ENCODE data around the gene NAGPA. TPM values are rescaled to one million over a fixed set of nuclear protein-coding genes. Genes with fewer than 3 reads are reported as not detected.

The NAGPA gene
- total RNA-seq, 1 experiment from 2014 or later, result 15.9 TPM

DNA sequence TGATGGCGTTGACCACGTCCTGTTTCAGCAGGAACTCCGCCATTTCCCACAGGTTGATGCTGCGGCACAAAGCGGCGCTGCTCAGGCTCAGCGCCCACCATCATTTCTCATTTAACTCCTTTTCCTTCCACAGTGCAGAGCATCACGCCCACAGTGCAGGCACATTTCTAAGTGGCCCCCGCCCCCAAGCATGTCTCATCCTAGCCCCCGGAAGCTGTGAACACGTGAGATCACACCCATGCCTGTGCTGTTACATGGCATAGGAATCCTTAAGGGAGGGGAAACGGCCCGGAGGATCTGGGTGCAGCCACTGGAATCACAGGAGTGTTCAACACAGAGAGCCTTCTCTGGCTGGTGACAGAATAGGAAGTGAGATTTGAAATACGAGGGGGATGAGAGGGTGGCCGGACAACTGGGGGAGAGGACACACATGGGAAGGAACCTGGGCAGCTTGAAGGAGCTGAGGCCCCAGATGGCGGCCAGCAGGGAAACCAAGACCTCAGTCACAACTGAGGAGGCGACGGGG lies 4.7 kb downstream of the NAGPA start:
- H3K9me3 ChIP-seq, result no peaks in the 10 kb centered on the region
- CTCF ChIA-PET, result no interaction called here
- H3K27me3 ChIP-seq (replicated peaks; ENCODE audit: control insufficient read depth, insufficient read depth, low read length), result no peaks in the 10 kb centered on the region
- Mint-ChIP-seq H3K36me3 (ENCODE audit: insufficient read depth, unreplicated experiment) (peaks cover 15% of the 10 kb centered on the region), H3K9me3 (ENCODE audit: unreplicated experiment) (no peaks in the 10 kb centered on the region), H3K27ac (ENCODE audit: unreplicated experiment) (no peak overlapping the region), H3K4me1 (ENCODE audit: low read depth, unreplicated experiment) (peaks cover 8% of the 10 kb centered on the region), H3K27me3 (ENCODE audit: insufficient read depth, unreplicated experiment) (no peaks in the 10 kb centered on the region), H3K4me3 (ENCODE audit: unreplicated experiment) (no peak overlapping the region)
- no TSS peak for BruUV-seq (replicated peaks)
- H3K4me1 ChIP-seq, result no peaks in the 10 kb centered on the region; the same call in 1 of the 2 replicates
- intact Hi-C loops (cut with micrococcal nuclease; ENCODE audit: unreplicated experiment), result no loop called here
- no peaks in the 10 kb centered on the region for H3K36me3 ChIP-seq (ENCODE audit: control insufficient read depth, insufficient read depth, low read length)
- DNase-seq, result no peak
- H3K4me3 ChIP-seq (ENCODE audit: low read depth, low read length), result no peak overlapping the region
- TF ChIP-seq, protein P1, sequence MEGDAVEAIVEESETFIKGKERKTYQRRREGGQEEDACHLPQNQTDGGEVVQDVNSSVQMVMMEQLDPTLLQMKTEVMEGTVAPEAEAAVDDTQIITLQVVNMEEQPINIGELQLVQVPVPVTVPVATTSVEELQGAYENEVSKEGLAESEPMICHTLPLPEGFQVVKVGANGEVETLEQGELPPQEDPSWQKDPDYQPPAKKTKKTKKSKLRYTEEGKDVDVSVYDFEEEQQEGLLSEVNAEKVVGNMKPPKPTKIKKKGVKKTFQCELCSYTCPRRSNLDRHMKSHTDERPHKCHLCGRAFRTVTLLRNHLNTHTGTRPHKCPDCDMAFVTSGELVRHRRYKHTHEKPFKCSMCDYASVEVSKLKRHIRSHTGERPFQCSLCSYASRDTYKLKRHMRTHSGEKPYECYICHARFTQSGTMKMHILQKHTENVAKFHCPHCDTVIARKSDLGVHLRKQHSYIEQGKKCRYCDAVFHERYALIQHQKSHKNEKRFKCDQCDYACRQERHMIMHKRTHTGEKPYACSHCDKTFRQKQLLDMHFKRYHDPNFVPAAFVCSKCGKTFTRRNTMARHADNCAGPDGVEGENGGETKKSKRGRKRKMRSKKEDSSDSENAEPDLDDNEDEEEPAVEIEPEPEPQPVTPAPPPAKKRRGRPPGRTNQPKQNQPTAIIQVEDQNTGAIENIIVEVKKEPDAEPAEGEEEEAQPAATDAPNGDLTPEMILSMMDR (IDR thresholded peaks at IDR 0.05; ENCODE audit: insufficient read depth in 1 of 2, low read depth in 1 of 2, low read length in 1 of 2, severe bottlenecking in 1 of 2, unreplicated experiment in 1 of 2), result no peak
- POLR2A ChIA-PET, result no interaction called here

DNA sequence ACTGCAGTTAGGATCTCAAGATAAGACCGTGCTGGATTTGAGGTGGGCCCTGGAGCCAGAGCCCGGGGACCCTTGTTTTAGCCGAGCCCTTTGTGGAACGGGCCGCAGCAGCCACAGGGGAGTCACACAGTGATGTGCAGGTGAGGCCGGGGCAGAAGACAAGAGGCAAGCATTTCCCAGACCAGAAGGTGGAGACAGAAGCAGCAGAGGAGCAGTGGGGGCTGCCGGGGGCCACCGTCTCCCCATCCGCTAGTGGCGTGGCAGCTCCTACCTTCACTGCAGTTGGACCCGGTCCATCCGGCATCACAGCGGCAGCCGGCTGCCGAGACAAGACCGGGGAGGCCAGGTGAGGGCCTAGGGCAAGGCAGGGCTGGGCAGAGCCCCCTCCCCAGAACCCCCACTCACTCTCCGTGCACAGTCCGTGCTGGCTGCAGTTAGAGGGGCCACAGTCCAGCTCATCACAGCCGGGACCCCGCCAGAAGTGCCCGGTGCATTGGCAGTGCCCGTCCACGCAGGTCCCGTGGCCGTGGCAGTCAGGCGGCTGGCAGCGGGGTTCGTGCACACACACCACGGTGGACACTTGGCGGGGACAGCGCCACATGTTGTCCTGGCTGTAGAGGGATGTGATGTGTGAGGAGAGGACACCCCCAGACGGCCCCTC lies 6.0 kb downstream of the NAGPA start:
- no peak overlapping the region for H3K4me3 ChIP-seq (ENCODE audit: low read depth, low read length)
- H3K27me3 Mint-ChIP-seq (ENCODE audit: insufficient read depth, unreplicated experiment), result no peaks in the 10 kb centered on the region
- H3K4me1 ChIP-seq, result no peaks in the 10 kb centered on the region
- peaks cover 3% of the 10 kb centered on the region for H3K36me3 Mint-ChIP-seq (ENCODE audit: insufficient read depth, unreplicated experiment)
- no TSS peak for BruUV-seq (replicated peaks)
- DNase-seq, result no peak
- no peak overlapping the region for H3K4me3 Mint-ChIP-seq (ENCODE audit: unreplicated experiment)
- intact Hi-C loops (cut with micrococcal nuclease; ENCODE audit: unreplicated experiment), result no loop called here
- no peaks in the 10 kb centered on the region for H3K27me3 ChIP-seq (replicated peaks; ENCODE audit: control insufficient read depth, insufficient read depth, low read length)
- H3K9me3 Mint-ChIP-seq (ENCODE audit: unreplicated experiment), result no peaks in the 10 kb centered on the region
- TF ChIP-seq, protein P1 (IDR thresholded peaks at IDR 0.05; ENCODE audit: insufficient read depth in 1 of 2, low read depth in 1 of 2, low read length in 1 of 2, severe bottlenecking in 1 of 2, unreplicated experiment in 1 of 2), result no peak
- H3K9me3 ChIP-seq, result no peaks in the 10 kb centered on the region
- ChIA-PET CTCF (no interaction called here), POLR2A (no interaction called here)
- H3K4me1 Mint-ChIP-seq (ENCODE audit: low read depth, unreplicated experiment), result peaks cover 3% of the 10 kb centered on the region
- no peak overlapping the region for H3K27ac Mint-ChIP-seq (ENCODE audit: unreplicated experiment)
- H3K36me3 ChIP-seq (ENCODE audit: control insufficient read depth, insufficient read depth, low read length), result no peaks in the 10 kb centered on the region

DNA sequence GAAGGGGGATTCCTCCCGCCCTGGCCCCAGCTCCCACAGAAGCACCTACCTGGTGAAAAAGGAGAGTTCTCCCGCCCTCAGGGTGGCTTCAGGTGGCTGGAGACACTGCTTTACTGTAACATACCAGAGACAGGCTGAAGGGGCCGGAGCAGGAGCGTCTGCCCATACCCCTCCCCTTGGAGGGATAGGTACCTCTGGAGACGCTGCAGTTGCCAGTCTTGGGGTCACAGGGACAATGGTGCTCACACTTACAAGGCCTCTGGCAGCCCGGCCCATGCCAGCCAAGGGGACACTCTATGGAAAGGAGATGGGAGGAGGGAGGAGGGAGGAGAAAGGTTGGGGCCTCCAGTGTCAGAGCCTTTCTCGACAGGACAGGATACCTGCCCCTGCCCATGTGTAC lies 6.6 kb downstream of the NAGPA start:
- H3K27me3 Mint-ChIP-seq (ENCODE audit: insufficient read depth, unreplicated experiment), result no peaks in the 10 kb centered on the region
- BruUV-seq (replicated peaks), result no TSS peak

More for the DNA sequence above, 6.6 kb downstream of the NAGPA start:
- H3K4me3 Mint-ChIP-seq (ENCODE audit: unreplicated experiment), result no peak overlapping the region
- no peaks in the 10 kb centered on the region for H3K4me1 Mint-ChIP-seq (ENCODE audit: low read depth, unreplicated experiment)
- H3K27me3 ChIP-seq (replicated peaks; ENCODE audit: control insufficient read depth, insufficient read depth, low read length), result no peaks in the 10 kb centered on the region
- no peaks in the 10 kb centered on the region for H3K9me3 ChIP-seq
- TF ChIP-seq, protein P1 (IDR thresholded peaks at IDR 0.05; ENCODE audit: insufficient read depth in 1 of 2, low read depth in 1 of 2, low read length in 1 of 2, severe bottlenecking in 1 of 2, unreplicated experiment in 1 of 2), result no peak
- ChIA-PET CTCF (no interaction called here), POLR2A (no interaction called here)
- no peak for DNase-seq
- H3K36me3 Mint-ChIP-seq (ENCODE audit: insufficient read depth, unreplicated experiment), result no peaks in the 10 kb centered on the region
- intact Hi-C loops (cut with micrococcal nuclease; ENCODE audit: unreplicated experiment), result no loop called here
- H3K4me1 ChIP-seq, result no peaks in the 10 kb centered on the region
- H3K4me3 ChIP-seq (ENCODE audit: low read depth, low read length), result no peak overlapping the region
- no peak overlapping the region for H3K27ac Mint-ChIP-seq (ENCODE audit: unreplicated experiment)
- no peaks in the 10 kb centered on the region for H3K36me3 ChIP-seq (ENCODE audit: control insufficient read depth, insufficient read depth, low read length)
- H3K9me3 Mint-ChIP-seq (ENCODE audit: unreplicated experiment), result no peaks in the 10 kb centered on the region

All from Caco-2 (cell line).